Measurements from ENCODE around the gene VEZF1.

Gene VEZF1

GRCh38 chr17:57948555-57949420 lies 39.3 kb downstream of the VEZF1 start:
- Mint-ChIP-seq H3K27me3 (peaks cover 1% of the 10 kb centered on the region), H3K27ac (peak overlapping the region; percentile 43), H3K36me3 (no peaks in the 10 kb centered on the region), H3K4me1 (peaks cover 42% of the 10 kb centered on the region), H3K4me3 (no peak overlapping the region), H3K9me3 (no peaks in the 10 kb centered on the region)

- no peaks in the 10 kb centered on the region for H3K36me3 Mint-ChIP-seq
- no peaks in the 10 kb centered on the region for H3K9me3 Mint-ChIP-seq
- H3K27ac Mint-ChIP-seq = no peak overlapping the region
- no peak overlapping the region for H3K4me3 Mint-ChIP-seq
- peaks cover 42% of the 10 kb centered on the region for H3K4me1 Mint-ChIP-seq
- peaks cover 1% of the 10 kb centered on the region for H3K27me3 Mint-ChIP-seq
Observed at GRCh38 chr17:57948169-57948554, 39.9 kb downstream of the VEZF1 start.

GRCh38 chr17:57947369-57947768 lies 40.7 kb downstream of the VEZF1 start:
- Mint-ChIP-seq H3K36me3 (no peaks in the 10 kb centered on the region), H3K27me3 (peaks cover 1% of the 10 kb centered on the region), H3K27ac (no peak overlapping the region), H3K9me3 (no peaks in the 10 kb centered on the region), H3K4me1 (peaks cover 42% of the 10 kb centered on the region), H3K4me3 (peak overlapping the region; percentile 83)

GRCh38 chr17:57946798-57947358 lies 41.2 kb downstream of the VEZF1 start:
- Mint-ChIP-seq H3K4me3 (peak overlapping the region; percentile 83), H3K9me3 (no peaks in the 10 kb centered on the region), H3K27ac (no peak overlapping the region), H3K4me1 (peaks cover 42% of the 10 kb centered on the region), H3K27me3 (peaks cover 1% of the 10 kb centered on the region), H3K36me3 (no peaks in the 10 kb centered on the region)

- no peaks in the 10 kb centered on the region for H3K9me3 Mint-ChIP-seq
- H3K27ac Mint-ChIP-seq = no peak overlapping the region
- peaks cover 1% of the 10 kb centered on the region for H3K27me3 Mint-ChIP-seq
- no peaks in the 10 kb centered on the region for H3K36me3 Mint-ChIP-seq
- H3K4me3 Mint-ChIP-seq = peak overlapping the region; percentile 83
- H3K4me1 Mint-ChIP-seq = peaks cover 43% of the 10 kb centered on the region
Observed at GRCh38 chr17:57945996-57946797, 41.9 kb downstream of the VEZF1 start.

GRCh38 chr17:57944908-57945307 lies 43.1 kb downstream of the VEZF1 start:
- no peak overlapping the region for H3K4me3 Mint-ChIP-seq
- H3K27me3 Mint-ChIP-seq = no peaks in the 10 kb centered on the region
- peaks cover 46% of the 10 kb centered on the region for H3K4me1 Mint-ChIP-seq

GRCh38 chr17:57943645-57944044 lies 44.4 kb downstream of the VEZF1 start:
- Mint-ChIP-seq H3K4me1 (peaks cover 41% of the 10 kb centered on the region), H3K9me3 (no peaks in the 10 kb centered on the region), H3K4me3 (no peak overlapping the region), H3K27me3 (no peaks in the 10 kb centered on the region), H3K27ac (no peak overlapping the region), H3K36me3 (no peaks in the 10 kb centered on the region)

More at GRCh38 chr17:57944908-57945307, 43.1 kb downstream of the VEZF1 start:
- Mint-ChIP-seq H3K27ac (no peak overlapping the region), H3K9me3 (no peaks in the 10 kb centered on the region), H3K36me3 (no peaks in the 10 kb centered on the region)

- H3K9me3 Mint-ChIP-seq = no peaks in the 10 kb centered on the region
- peaks cover 36% of the 10 kb centered on the region for H3K4me1 Mint-ChIP-seq
- H3K27ac Mint-ChIP-seq = no peak overlapping the region
- no peaks in the 10 kb centered on the region for H3K36me3 Mint-ChIP-seq
- H3K27me3 Mint-ChIP-seq = no peaks in the 10 kb centered on the region
- no peak overlapping the region for H3K4me3 Mint-ChIP-seq
Observed at GRCh38 chr17:57943140-57943539, 44.9 kb downstream of the VEZF1 start.

GRCh38 chr17:57941384-57942370 lies 46.4 kb downstream of the VEZF1 start:
- no peak overlapping the region for H3K27ac Mint-ChIP-seq
- H3K4me3 Mint-ChIP-seq = no peak overlapping the region

GRCh38 chr17:57940653-57941329 lies 47.3 kb downstream of the VEZF1 start:
- no peaks in the 10 kb centered on the region for H3K36me3 Mint-ChIP-seq
- H3K27me3 Mint-ChIP-seq = no peaks in the 10 kb centered on the region
- H3K9me3 Mint-ChIP-seq = no peaks in the 10 kb centered on the region
- peaks cover 19% of the 10 kb centered on the region for H3K4me1 Mint-ChIP-seq
- no peak overlapping the region for H3K4me3 Mint-ChIP-seq
- no peak overlapping the region for H3K27ac Mint-ChIP-seq

More at GRCh38 chr17:57941384-57942370, 46.4 kb downstream of the VEZF1 start:
- Mint-ChIP-seq H3K27me3 (no peaks in the 10 kb centered on the region), H3K4me1 (peaks cover 28% of the 10 kb centered on the region), H3K36me3 (no peaks in the 10 kb centered on the region), H3K9me3 (no peaks in the 10 kb centered on the region)

GRCh38 chr17:57940231-57940630 lies 47.8 kb downstream of the VEZF1 start:
- H3K4me3 Mint-ChIP-seq = no peak overlapping the region
- H3K36me3 Mint-ChIP-seq = no peaks in the 10 kb centered on the region
- H3K4me1 Mint-ChIP-seq = peaks cover 19% of the 10 kb centered on the region
- H3K9me3 Mint-ChIP-seq = no peaks in the 10 kb centered on the region
- H3K27ac Mint-ChIP-seq = no peak overlapping the region
- H3K27me3 Mint-ChIP-seq = no peaks in the 10 kb centered on the region

- Mint-ChIP-seq H3K27ac (no peak overlapping the region), H3K27me3 (no peaks in the 10 kb centered on the region), H3K4me1 (peaks cover 19% of the 10 kb centered on the region), H3K9me3 (no peaks in the 10 kb centered on the region), H3K36me3 (no peaks in the 10 kb centered on the region), H3K4me3 (no peak overlapping the region)
Observed at GRCh38 chr17:57939797-57940196, 48.3 kb downstream of the VEZF1 start.

- no peak overlapping the region for H3K27ac Mint-ChIP-seq
- no peaks in the 10 kb centered on the region for H3K36me3 Mint-ChIP-seq
- no peaks in the 10 kb centered on the region for H3K27me3 Mint-ChIP-seq
- no peak overlapping the region for H3K4me3 Mint-ChIP-seq
- H3K9me3 Mint-ChIP-seq = no peaks in the 10 kb centered on the region
- H3K4me1 Mint-ChIP-seq = peaks cover 19% of the 10 kb centered on the region
Observed at GRCh38 chr17:57938061-57938502, 50.0 kb downstream of the VEZF1 start.

- Mint-ChIP-seq H3K27ac (no peak overlapping the region), H3K36me3 (no peaks in the 10 kb centered on the region), H3K4me1 (peaks cover 19% of the 10 kb centered on the region), H3K27me3 (no peaks in the 10 kb centered on the region), H3K9me3 (no peaks in the 10 kb centered on the region), H3K4me3 (no peak overlapping the region)
Observed at GRCh38 chr17:57937492-57937891, 50.6 kb downstream of the VEZF1 start.

Measured in activated naive CD4-positive, alpha-beta T cell treated with anti-CD3 and anti-CD28 coated beads, Interleukin-2, amount 50 U/mL, for 24 hours (primary cell).